ENCODE data around the gene CELA3B.

- TF ChIP-seq CTCF (IDR thresholded peaks at IDR 0.05; ENCODE audit: low read length) (no peak), EZH2 (optimal IDR thresholded peaks at IDR 0.05; ENCODE audit: low read depth, low read length) (no peak)
These were observed 48.7 kb downstream of the CELA3B start for GRCh38 chr1:22025368-22026155.
